GM06990 (cell line): ENCODE data around the gene PYGL.

Experiments used
- DNase-seq: peaks from one replicate; pipeline ENCODE4 v3.0.0-alpha.2; 2011; ENCODE audit not compliant: insufficient read length; ENCODE audit errors: extremely low read depth
- H3K27me3 ChIP-seq: replicated peaks from 2 replicates; pipeline ENCODE4 v1.6.0; 2011; ENCODE audit warnings: low read length; ENCODE audit not compliant: control insufficient read depth, insufficient read depth
- H3K36me3 ChIP-seq: 2 replicates; pipeline ENCODE4 v1.5.1; 2011; ENCODE audit warnings: low read length; ENCODE audit not compliant: control insufficient read depth, insufficient read depth
- H3K4me3 ChIP-seq: replicated peaks from 2 replicates; pipeline ENCODE4 v1.5.1; 2011; ENCODE audit warnings: low read depth, mild to moderate bottlenecking, control low read depth, low read length
- CTCF ChIP-seq: IDR thresholded peaks from 2 replicates; pipeline ENCODE4 v1.5.1; 2011; ENCODE audit warnings: low read length, control low read depth, mild to moderate bottlenecking, inconsistent platforms; ENCODE audit not compliant: insufficient read depth, poor library complexity, severe bottlenecking

Gene PYGL

GRCh38 chr14:50871228-50871627 is 73.1 kb downstream of the PYGL start:
- no peak for DNase-seq
- H3K27me3 ChIP-seq: no peaks in the 10 kb centered on the region; the same call in 1 of the 2 replicates
- no peak for TF ChIP-seq CTCF
- no peaks in the 10 kb centered on the region for H3K36me3 ChIP-seq
- H3K4me3 ChIP-seq: no peak overlapping the region

- no peak overlapping the region for H3K4me3 ChIP-seq
- no peak for TF ChIP-seq CTCF
- no peaks in the 10 kb centered on the region for H3K36me3 ChIP-seq
- no peak for DNase-seq
- H3K27me3 ChIP-seq: no peaks in the 10 kb centered on the region
Observed at GRCh38 chr14:50865391-50866076, 78.7 kb downstream of the PYGL start.

- DNase-seq: no peak
- no peaks in the 10 kb centered on the region for H3K27me3 ChIP-seq
- no peak overlapping the region for H3K4me3 ChIP-seq
- no peak for TF ChIP-seq CTCF
- H3K36me3 ChIP-seq: no peaks in the 10 kb centered on the region
Observed at GRCh38 chr14:50864946-50865345, 79.3 kb downstream of the PYGL start.

DNA sequence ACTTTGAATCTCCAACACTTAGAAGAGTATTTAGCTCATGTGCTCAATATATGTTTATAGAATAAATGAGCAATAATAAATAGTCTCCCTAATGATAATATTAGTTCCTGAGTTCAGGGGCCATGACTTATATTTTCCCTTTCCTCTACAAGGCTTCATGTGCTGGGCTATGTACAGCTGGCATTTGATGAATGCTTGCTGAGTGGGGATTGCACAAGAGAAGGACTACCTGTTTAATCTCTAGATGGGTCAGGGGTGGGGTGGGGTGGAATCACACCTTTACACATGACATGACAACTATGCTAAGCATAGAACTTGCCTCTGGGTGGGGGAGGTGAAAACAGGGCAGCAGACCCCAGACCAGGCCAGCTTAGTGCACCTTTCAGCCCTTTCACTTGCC is 80.0 kb downstream of the PYGL start:
- Histone ChIP-seq H3K27me3 (no peaks in the 10 kb centered on the region), H3K4me3 (no peak overlapping the region), H3K36me3 (no peaks in the 10 kb centered on the region)
- DNase-seq: no peak
- no peak for TF ChIP-seq CTCF

DNA sequence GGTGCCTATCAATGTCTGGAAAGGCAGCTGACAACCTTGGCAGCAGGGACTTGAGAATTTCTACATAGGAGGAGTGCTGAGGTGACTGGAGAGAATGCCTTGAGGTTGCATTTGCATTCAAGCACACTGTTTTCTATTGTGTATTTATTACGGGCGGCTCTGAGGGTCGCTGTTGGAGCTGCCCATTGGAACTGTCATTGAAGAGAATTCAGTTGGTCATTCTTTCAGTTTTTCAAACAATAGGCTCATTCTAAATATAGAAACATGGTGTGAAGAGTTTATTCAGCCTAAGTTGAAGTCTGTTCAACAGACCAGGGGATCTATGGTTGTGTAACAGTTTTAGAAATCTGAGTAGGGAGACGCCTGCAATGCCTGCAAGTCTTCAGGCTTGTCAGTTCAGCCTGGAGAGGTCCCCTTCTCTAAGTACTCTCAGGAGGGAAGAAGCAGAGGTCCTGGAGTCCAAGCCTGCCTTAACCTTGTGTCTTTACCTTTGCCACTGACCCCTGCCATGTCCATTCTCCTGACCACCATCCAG is 82.2 kb downstream of the PYGL start:
- Histone ChIP-seq H3K27me3 (no peaks in the 10 kb centered on the region), H3K36me3 (no peaks in the 10 kb centered on the region), H3K4me3 (no peak overlapping the region)
- DNase-seq: no peak
- TF ChIP-seq CTCF: no peak
